ENCODE results near the gene TAS2R13.

The TAS2R13 gene, protein sequence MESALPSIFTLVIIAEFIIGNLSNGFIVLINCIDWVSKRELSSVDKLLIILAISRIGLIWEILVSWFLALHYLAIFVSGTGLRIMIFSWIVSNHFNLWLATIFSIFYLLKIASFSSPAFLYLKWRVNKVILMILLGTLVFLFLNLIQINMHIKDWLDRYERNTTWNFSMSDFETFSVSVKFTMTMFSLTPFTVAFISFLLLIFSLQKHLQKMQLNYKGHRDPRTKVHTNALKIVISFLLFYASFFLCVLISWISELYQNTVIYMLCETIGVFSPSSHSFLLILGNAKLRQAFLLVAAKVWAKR

GRCh38 chr12:10909462-10909861, at the start of gene TAS2R13:
Gene TAS2R13, minus strand, starts transcription at chr12:10909562. Its CDS starts 264 bp downstream, at chr12:10909298.
- no peak within 1 kb of the TSS for H3K4me3 Mint-ChIP-seq
- ATAC-seq (no peak), DNase-seq (no peak)
- H3K9me3 Mint-ChIP-seq = peaks cover 9 to 18% of the 10 kb centered on the region in 2 donors
- H3K27me3 Mint-ChIP-seq = no peaks in the 10 kb centered on the region
- H3K4me1 Mint-ChIP-seq = no peaks in the 10 kb centered on the region
- H3K27ac Mint-ChIP-seq = no peak within 1 kb of the TSS

DNA sequence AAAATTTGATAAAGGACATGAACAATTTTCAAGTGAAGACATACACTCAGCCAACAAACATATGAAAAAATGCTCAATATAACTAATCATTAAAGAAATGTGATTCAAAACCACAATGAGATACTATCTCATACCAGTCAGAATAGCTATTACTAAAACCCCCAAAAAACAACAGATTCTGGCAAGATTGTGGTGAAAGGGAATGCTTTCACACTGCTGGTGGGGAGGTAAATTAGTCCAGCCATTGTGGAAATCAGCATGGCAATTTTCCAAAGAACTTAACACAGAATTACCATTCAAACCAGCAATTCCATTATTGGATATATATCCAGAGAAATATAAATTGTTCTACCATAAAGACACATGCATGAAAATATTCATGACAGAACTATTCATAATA, 48.4 kb upstream of the TAS2R13 start:
- Mint-ChIP-seq H3K4me3 (no peak overlapping the region), H3K9me3 (peaks cover 13 to 23% of the 10 kb centered on the region in 2 donors), H3K27ac (no peak overlapping the region), H3K4me1 (peaks cover 51% of the 10 kb centered on the region), H3K27me3 (no peaks in the 10 kb centered on the region)
- ATAC-seq (no peak), DNase-seq (no peak)

DNA sequence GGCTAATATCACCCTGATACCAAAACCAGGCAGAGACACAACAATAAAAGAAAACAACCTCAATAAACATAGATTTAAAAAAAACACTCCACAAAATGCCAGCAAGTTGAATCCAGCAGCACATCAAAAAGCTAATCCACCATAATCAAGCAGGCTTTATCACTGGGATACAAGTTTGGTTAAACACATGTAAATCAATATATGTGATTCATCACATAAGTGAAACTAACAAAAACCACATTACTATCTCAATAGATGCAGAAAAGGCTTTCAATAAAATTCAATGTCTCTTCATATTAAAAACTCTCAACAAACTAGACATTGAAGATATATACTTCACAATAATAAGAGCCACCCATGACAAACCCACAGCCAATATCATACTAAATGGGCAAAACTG, 46.7 kb upstream of the TAS2R13 start:
- DNase-seq (no peak), ATAC-seq (no peak)
- no peak overlapping the region for H3K27ac Mint-ChIP-seq
- peaks cover 13 to 23% of the 10 kb centered on the region in 2 donors for H3K9me3 Mint-ChIP-seq
- peaks cover 49% of the 10 kb centered on the region for H3K4me1 Mint-ChIP-seq
- no peak overlapping the region for H3K4me3 Mint-ChIP-seq
- no peaks in the 10 kb centered on the region for H3K27me3 Mint-ChIP-seq

- peaks cover 26 to 36% of the 10 kb centered on the region in 2 donors for H3K9me3 Mint-ChIP-seq
Observed at GRCh38 chr12:10952645-10953044, 43.3 kb upstream of the TAS2R13 start.

DNA sequence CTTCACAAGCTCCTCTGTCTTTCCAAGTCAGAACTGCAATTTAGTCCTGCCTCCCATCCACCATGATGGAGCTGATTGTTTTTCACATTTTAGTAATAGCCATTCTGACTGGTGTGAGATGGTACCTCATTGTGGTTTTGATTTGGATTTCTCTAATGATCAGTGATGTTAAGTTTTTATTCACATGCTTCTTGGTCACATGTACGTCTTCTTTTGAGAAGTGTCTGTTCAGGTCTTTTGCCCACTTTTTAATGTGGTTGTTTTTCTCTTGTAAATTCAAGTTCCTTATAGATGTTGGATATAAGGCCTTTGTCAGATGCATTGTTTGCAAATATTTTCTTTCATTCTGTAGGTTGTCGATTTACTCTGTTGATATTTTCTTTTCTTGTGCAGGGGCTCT, 33.8 kb upstream of the TAS2R13 start:
- DNase-seq (no peak), ATAC-seq (no peak)
- no peak overlapping the region for H3K27ac Mint-ChIP-seq
- peaks cover 16 to 46% of the 10 kb centered on the region in 2 donors for H3K9me3 Mint-ChIP-seq
- no peak overlapping the region for H3K4me3 Mint-ChIP-seq
- H3K4me1 Mint-ChIP-seq = peaks cover 17% of the 10 kb centered on the region
- H3K27me3 Mint-ChIP-seq = no peaks in the 10 kb centered on the region

More at GRCh38 chr12:10952645-10953044, 43.3 kb upstream of the TAS2R13 start:
- no peak for DNase-seq
- no peak overlapping the region for H3K27ac Mint-ChIP-seq
- H3K27me3 Mint-ChIP-seq = no peaks in the 10 kb centered on the region
- H3K4me1 Mint-ChIP-seq = peaks cover 38% of the 10 kb centered on the region
- no peak for ATAC-seq
- no peak overlapping the region for H3K4me3 Mint-ChIP-seq

DNA sequence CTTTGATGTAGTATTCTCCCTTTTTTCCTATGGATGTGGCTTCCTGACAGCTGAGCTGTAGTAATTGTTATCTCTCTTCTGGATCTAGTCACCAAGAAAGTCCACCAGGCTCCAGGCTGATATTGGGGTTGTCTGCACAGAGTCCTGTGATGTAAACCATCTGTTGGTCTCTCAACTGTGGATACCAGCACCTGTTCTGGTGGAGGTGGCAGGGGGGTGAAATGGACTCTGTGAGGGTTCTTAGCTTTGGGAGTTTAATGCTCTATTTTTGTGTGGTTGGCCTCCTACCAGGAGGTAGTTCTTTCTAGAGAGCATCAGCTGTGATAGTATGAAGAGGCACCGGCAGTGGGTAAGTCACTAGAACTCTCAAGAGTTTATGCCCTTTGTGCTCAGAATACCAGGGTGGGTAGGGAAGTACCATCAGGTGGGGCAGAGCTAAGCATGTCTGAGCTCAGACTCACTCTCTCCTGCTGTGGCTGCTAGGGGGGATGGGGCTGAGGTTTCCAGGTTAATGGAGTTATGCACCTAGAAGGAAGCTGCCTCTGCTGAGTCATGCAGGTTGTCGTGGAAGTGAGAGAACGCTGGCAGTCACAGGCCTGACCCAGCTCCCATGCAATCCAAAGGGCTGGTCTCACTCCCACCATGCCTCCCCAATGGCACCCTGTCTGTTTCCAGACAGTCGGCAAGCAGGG, 32.7 kb upstream of the TAS2R13 start:
- Mint-ChIP-seq H3K4me3 (no peak overlapping the region), H3K27me3 (no peaks in the 10 kb centered on the region), H3K9me3 (peaks cover 7 to 35% of the 10 kb centered on the region in 2 donors), H3K27ac (no peak overlapping the region), H3K4me1 (peaks cover 17% of the 10 kb centered on the region)
- ATAC-seq (peak; percentile 50), DNase-seq (no peak)

DNA sequence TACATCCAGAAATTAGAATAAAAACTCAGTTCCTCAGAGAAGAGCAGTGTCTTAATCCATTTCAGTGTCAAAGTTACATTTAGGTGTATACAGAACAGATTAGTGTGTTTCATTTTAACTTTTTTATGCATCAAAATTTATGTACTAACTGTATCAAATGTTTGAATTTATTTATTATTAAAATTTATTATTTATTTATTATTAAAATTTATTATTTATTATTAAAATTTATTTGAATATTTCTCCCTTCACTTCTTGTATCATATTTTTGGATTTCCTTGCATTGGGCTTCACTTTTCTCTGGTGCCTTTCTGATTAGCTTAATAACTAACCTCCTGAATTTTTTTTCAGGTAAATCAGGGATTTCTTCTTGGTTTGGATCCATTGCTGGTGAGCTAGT, 32.0 kb upstream of the TAS2R13 start:
- Mint-ChIP-seq H3K4me3 (no peak overlapping the region), H3K27me3 (no peaks in the 10 kb centered on the region), H3K9me3 (peaks cover under 1 to 28% of the 10 kb centered on the region in 2 donors), H3K27ac (no peak overlapping the region), H3K4me1 (peaks cover 17% of the 10 kb centered on the region)
- no peak for ATAC-seq
- DNase-seq = no peak

DNA sequence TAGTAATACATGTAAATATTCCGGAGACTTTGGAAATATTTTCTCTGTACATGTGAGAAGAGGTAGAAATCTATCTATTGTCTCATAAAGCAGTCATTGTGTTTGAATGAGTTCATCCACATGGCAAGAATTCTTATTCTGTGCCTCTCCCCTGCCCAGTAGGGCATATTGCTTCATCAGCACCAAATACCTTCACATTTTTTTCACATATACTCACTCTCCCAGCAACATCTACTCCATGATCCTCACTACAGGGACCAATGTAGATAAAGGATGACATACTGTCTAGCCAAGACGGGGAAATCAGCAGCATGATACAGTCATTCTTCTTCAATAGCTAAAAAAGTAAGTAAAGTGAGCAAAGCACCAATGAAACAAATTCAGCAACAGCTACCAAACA, 31.0 kb upstream of the TAS2R13 start:
- H3K4me1 Mint-ChIP-seq = peaks cover 17% of the 10 kb centered on the region
- ATAC-seq (no peak), DNase-seq (no peak)
- peaks cover 0 to 18% of the 10 kb centered on the region in 2 donors for H3K9me3 Mint-ChIP-seq
- no peak overlapping the region for H3K27ac Mint-ChIP-seq
- H3K27me3 Mint-ChIP-seq = no peaks in the 10 kb centered on the region
- no peak overlapping the region for H3K4me3 Mint-ChIP-seq

DNA sequence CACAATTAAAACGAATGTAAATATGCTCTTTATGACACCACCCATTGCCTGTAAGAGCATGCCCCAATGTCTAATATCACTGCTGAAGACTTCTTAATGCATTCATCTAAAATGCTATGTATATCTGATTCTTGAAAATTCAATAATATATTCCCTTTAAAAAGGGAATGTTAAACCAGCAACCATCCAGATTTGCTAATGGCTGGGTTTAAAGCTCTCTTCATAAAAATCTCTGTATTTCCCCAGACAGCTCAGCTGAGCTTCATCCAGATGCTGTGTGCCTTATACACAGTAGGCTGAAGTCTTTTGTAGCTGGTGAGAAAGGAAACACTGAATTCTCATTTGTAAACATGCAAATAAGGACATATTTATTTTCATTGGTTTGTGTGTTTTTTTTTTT, 29.8 kb upstream of the TAS2R13 start, which contains the start of gene TAS2R14:
Gene TAS2R14, minus strand, starts transcription at position 101 of the 400 bp plus-strand sequence. Its CDS starts 56 bp downstream, at position 45.
- H3K27me3 Mint-ChIP-seq = no peaks in the 10 kb centered on the region
- ATAC-seq (no peak), DNase-seq (no peak)
- H3K4me3 Mint-ChIP-seq = no peak within 1 kb of the TSS
- peaks cover 17% of the 10 kb centered on the region for H3K4me1 Mint-ChIP-seq
- peaks cover 0 to 9% of the 10 kb centered on the region in 2 donors for H3K9me3 Mint-ChIP-seq
- no peak within 1 kb of the TSS for H3K27ac Mint-ChIP-seq

DNA sequence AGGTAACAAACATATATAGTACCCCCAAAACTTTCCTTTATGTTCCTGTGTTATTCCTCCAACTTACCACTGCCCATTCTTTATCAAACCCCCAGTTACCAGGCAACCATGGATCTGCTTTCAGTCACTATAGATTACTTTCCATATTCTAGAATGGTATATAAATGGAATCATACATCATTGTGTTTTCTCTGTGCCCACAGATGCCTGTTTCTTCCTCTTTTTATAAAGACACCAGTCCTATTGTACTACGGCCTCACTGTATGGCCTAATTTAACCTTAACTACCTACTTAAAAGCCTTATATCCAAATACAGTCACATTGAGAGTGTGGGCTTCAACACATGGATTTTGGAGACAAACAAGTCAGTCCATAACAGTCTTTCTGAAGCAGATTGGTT, 27.1 kb upstream of the TAS2R13 start:
- Mint-ChIP-seq H3K27ac (no peak overlapping the region), H3K27me3 (no peaks in the 10 kb centered on the region), H3K4me1 (no peaks in the 10 kb centered on the region), H3K4me3 (no peak overlapping the region), H3K9me3 (no peaks in the 10 kb centered on the region)
- ATAC-seq (no peak), DNase-seq (no peak)

DNA sequence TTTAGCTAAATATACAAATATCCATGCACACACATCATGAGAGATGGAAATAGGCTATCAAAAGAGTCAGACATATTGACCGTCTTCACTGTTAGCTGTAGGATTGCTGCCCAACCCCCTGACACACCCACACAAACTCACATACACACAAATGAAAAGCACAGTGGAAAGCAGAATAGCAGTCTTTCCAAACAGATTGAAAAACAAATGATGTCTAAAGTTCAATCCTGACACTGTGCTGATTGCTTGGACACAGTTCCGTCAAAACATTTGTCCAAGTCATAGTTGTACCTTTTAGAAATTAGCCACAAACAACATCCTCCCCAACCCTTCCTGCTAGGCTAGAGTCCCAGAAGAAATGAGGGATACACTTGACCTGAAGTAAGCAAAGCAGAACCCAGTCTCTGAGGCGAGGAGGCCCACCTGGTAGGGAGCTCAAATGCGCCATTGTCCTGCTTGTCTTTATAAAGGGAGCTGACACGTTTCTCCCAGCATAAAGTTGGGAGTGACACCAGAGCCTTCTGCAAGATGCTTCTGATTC, 19.5 kb upstream of the TAS2R13 start, which contains the start of gene PRH2:
Gene PRH2, plus strand, starts transcription at position 491 of the 541 bp plus-strand sequence. Its CDS starts 38 bp downstream, at position 529.
- no peak within 1 kb of the TSS for H3K4me3 Mint-ChIP-seq
- no peaks in the 10 kb centered on the region for H3K9me3 Mint-ChIP-seq
- DNase-seq (no peak), ATAC-seq (no peak)
- H3K4me1 Mint-ChIP-seq = no peaks in the 10 kb centered on the region
- H3K27me3 Mint-ChIP-seq = no peaks in the 10 kb centered on the region
- H3K27ac Mint-ChIP-seq = peak within 1 kb of the TSS in 1 of 2 donors; percentile 20

DNA sequence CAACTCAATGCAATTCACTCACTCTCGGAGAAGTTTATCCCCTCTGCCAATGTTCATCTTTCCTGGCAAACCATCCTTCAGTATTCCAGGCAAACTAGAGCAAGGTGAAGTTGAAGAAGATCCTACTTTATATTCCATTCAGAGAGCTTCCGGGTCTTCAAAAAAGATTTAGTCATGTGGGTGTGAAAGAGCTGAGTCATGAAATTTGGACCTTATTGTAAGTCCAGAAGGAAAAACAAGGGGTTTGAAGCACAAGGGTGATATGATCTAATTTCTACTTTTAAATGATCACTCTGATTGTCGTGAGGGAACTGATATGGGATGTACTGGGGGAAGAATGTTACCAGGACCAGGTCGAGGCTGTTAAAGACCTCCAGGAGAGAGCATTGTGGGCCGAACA, 16.9 kb upstream of the TAS2R13 start:
- Mint-ChIP-seq H3K4me3 (no peak overlapping the region), H3K4me1 (no peaks in the 10 kb centered on the region), H3K27me3 (no peaks in the 10 kb centered on the region), H3K9me3 (no peaks in the 10 kb centered on the region), H3K27ac (no peak overlapping the region)
- ATAC-seq (no peak), DNase-seq (no peak)

DNA sequence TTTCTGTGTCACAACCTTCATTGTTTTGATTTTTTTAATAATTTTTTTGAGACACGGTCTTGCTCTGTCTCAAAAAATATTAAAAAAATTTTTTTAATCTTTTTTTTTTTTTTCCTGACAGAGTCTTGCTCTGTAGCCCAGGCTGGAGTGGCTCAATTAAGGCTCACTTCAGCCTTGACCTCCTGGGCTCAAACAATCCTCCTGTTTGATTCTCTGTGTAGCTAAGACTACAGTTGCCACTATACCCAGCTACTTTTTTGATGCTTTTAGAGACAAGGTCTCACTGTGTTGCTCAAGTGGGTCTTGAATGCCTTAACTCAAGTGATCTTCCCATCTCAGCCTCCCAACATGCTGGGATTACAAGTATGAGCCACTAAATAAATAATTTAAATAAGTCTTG, 10.4 kb upstream of the TAS2R13 start:
- no peaks in the 10 kb centered on the region for H3K27me3 Mint-ChIP-seq
- H3K9me3 Mint-ChIP-seq = no peaks in the 10 kb centered on the region
- DNase-seq = no peak
- no peak overlapping the region for H3K27ac Mint-ChIP-seq
- no peaks in the 10 kb centered on the region for H3K4me1 Mint-ChIP-seq
- ATAC-seq = no peak
- no peak overlapping the region for H3K4me3 Mint-ChIP-seq

- Mint-ChIP-seq H3K27ac (no peak overlapping the region), H3K4me3 (no peak overlapping the region), H3K4me1 (no peaks in the 10 kb centered on the region)
Observed at GRCh38 chr12:10910380-10910779, 1.0 kb upstream of the TAS2R13 start.

GRCh38 chr12:10904686-10905085, 4.7 kb downstream of the TAS2R13 start:
- no peaks in the 10 kb centered on the region for H3K27me3 Mint-ChIP-seq
- ATAC-seq (no peak), DNase-seq (no peak)
- peaks cover 22 to 52% of the 10 kb centered on the region in 2 donors for H3K9me3 Mint-ChIP-seq
- no peaks in the 10 kb centered on the region for H3K4me1 Mint-ChIP-seq
- H3K27ac Mint-ChIP-seq = no peak overlapping the region
- no peak overlapping the region for H3K4me3 Mint-ChIP-seq

More at GRCh38 chr12:10910380-10910779, 1.0 kb upstream of the TAS2R13 start:
- ATAC-seq (no peak), DNase-seq (no peak)
- Mint-ChIP-seq H3K9me3 (peaks cover 0 to 8% of the 10 kb centered on the region in 2 donors), H3K27me3 (no peaks in the 10 kb centered on the region)

GRCh38 chr12:10901427-10901826, 7.9 kb downstream of the TAS2R13 start:
- H3K9me3 Mint-ChIP-seq = peaks cover 22 to 65% of the 10 kb centered on the region in 2 donors
- no peaks in the 10 kb centered on the region for H3K4me1 Mint-ChIP-seq
- H3K4me3 Mint-ChIP-seq = no peak overlapping the region

More at GRCh38 chr12:10901427-10901826, 7.9 kb downstream of the TAS2R13 start:
- ATAC-seq (no peak), DNase-seq (no peak)
- Mint-ChIP-seq H3K27ac (no peak overlapping the region), H3K27me3 (no peaks in the 10 kb centered on the region)

Measured in stimulated activated naive CD8-positive, alpha-beta T cell treated with anti-CD3 and anti-CD28 coated beads, Interleukin-15, amount 100 ng/mL, for 72 hours (primary cell).